ENCODE results near the gene CLIC4. TPM values are rescaled to one million over a fixed set of nuclear protein-coding genes. Genes with fewer than 3 reads are reported as not detected.
"Not testable (repeated sequence)": the region's sequence is repeated elsewhere in the genome, so short reads cannot be mapped to it uniquely, and the experiment has no call there.

Gene CLIC4
- total RNA-seq, 1 experiment from 2014 or later, result 218 TPM

DNA sequence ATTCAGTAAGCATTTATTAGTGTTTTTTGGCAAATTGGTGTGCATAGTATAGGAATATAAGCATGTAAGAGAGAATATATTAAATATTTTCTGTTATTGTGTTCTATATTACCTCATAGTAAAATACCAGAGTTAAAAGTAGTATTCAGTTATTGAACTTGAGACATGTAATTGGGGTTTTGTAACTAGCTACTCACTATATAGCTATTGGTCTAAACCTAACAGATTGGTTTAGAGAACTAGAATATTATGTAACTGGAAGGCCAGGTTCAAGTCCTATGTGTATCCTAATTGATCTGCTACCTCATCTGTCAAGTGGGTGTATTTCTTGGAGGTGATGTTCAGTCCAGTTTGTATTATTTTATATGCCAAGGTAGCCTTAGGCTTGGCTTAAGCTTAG lies 26.3 kb downstream of the CLIC4 start:
- no peak for DNase-seq (ENCODE audit: low spot score)

DNA sequence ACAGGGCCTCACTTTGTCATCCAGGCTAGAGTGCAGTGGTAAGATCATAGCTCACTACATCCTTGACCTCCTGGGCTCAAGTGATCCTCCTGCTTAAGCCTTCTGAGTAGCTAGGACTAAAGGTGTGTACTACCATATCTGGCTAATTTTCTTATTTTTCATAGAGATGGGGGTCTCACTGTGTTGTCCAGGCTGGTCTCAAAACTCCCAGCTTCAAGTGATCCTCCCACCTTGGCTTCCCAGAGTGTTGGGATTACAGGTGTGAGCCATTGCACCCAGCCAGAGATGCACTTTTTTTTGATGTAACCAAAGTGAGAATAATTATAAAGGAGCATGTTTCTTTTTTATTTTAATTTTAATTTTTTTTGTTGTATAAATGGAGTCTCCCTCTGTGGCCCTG lies 28.4 kb downstream of the CLIC4 start:
- DNase-seq (ENCODE audit: low spot score), result no peak

DNA sequence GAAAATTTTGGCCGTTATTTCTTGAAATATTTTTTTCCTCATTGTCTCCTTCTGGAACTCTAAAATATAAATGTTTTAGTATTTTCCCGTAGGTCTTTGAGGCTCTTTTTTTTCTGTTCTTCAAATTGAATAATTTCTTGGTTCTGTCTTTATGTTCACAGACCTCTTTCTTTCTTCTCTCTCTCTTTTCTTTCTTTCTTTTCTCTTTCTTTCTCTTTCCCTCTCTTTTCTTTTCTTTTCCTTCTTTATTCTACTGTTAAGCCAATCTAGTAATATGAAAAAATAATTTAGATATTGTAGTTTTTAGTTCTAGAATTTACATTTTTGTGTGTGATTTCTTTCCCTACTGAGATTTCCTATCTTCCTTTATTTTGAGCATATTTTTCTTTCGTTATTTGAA lies 30.1 kb downstream of the CLIC4 start:
- no peak for DNase-seq (ENCODE audit: low spot score)

DNA sequence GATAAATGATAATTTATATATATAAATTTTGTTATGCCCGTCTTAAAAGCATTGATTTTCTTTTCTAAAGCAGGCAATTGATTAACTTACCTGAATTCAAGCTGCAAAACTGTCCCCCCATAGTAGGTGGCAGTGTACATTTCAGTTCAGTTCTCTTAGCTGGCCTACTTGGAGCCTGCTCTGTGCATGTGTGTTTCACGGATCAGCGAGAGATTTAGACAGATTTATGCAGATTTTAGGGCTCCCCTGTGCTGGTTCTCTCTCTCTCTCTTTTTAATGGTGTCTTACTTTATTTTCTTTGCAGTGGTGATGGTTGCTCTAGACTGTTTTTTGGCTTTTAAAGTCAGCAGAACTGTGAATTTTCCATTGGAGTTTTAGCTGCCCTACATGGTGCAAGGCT lies 30.7 kb downstream of the CLIC4 start:
- DNase-seq (ENCODE audit: low spot score), result no peak

DNA sequence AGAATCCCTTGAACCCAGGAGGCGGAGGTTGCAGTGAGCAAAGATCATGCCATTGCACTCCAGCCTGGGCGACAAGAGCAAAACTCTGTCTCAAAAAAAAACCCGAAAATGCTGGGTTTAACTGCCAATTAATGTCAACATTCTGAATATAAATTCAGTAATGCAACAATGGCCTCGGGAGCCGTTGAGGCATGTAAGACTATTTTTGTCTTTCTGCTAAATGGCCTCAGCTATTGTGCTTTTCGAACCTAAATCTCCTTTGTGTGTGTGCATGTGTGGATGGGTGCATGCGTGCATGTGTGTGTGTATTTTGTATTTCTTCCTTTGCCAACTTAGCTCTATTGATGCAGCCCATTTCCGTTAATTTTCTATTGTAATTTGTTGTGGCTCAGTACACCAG lies 31.6 kb downstream of the CLIC4 start:
- DNase-seq (ENCODE audit: low spot score), result no peak

DNA sequence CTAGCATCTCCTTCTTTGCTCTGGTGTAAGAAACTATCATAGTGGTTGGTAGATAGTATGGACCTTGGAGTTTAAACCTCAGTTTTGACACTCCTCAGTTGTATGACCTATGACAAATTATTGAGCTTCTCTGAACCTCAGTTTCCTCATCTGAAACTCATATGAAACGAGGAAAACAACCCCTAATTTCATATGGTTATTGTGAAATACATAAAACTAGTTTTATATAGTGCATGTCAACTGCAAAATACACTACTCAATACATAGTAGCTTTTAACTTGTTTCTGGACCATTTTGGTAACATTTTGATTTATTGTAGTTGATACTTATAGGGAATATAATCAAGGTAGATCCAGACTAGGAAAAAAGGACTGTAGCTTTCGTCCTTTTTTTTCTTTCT lies 32.9 kb downstream of the CLIC4 start:
- no peak for DNase-seq (ENCODE audit: low spot score)

DNA sequence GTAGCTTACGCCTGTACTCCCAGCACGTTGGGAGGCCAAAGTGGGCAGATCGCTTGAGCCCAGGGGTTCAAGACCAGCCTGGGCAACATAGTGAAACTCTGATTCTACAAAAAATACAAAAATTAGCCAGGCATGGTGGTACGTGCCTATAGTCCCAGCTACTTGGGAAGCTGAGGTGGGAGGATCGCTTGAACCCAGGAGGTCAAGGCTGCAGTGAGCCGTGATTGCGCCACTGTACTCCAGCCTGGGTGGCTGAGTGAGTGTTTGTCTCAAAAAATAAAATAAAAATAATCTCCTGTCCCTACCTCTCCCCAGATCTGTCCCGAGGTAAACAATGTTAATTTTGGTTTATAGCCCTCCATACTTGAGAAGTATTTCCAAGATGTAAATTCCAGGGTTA lies 34.0 kb downstream of the CLIC4 start:
- DNase-seq (ENCODE audit: low spot score), result not testable (repeated sequence)

DNA sequence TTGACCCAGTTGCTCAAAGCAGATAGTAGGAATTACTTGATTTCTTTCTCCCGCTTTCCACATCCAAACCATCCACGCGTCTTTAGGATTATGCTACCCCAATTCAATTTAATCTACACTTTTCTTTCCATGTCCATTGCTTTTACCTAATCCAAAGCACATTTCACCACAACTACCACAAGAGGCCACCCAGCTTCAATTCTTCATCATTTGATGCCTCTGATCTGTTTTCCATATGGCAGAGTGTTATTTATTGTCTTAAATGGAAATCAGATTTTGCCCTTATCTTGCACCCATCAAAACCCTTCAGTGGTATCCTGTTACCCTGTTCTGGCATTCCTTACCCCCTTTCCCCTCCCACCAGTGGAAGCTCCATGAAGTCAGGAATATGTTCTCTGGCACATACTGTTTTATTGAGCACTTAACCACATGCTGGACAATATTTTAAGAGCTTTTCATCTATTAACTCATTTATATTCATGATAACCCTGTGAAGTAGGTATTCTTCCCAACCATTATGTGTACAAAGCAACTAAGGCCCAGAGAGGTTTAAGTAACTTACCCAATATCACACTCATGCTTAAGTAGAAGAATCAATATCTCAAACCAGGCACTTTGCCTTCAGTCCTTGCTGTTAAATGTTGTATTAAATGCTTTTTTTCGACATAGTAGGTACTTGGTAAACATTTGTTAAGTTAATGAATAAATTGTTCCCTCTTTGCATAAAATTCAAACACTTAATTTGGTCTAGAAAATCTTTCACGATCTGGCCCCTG lies 34.6 kb downstream of the CLIC4 start:
- no peak for DNase-seq (ENCODE audit: low spot score)

DNA sequence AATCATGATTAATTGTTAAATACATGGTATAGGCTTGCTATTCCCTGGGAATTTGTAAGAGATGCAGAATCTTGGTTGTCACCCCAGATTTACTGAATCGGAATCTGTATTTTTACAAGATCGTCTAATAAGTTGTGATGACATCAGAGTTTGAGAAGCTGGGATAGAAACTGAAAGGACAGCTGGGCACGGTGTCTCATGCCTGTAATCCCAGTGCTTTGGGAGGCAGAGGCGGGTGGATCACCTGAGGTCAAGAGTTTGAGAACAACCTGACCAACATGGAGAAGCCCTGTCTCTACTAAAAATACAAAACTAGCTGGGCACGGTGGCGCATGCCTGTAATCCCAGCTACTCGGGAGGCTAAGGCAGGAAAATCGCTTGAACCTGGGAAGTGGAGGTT lies 35.4 kb downstream of the CLIC4 start:
- DNase-seq (ENCODE audit: low spot score), result not testable (repeated sequence)

DNA sequence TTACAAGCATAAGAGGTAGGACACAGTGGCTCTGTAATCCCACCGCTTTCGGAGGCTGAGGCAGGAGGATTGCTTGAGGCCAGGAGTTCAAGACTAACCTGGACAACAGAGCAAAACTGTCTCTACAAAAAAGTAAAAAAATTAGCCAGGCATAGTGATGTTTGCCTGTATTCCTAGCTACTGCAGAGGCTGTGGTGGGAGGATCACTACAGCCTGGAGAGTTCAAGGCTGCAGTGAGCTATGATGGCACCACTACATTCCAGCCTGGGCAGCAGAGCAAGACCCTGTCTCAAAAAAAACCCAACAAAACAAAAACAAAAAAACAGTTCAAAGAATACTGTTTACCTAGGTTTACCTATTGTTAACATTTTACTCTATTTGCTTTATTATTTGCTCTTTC lies 37.4 kb downstream of the CLIC4 start:
- no peak for DNase-seq (ENCODE audit: low spot score)

DNA sequence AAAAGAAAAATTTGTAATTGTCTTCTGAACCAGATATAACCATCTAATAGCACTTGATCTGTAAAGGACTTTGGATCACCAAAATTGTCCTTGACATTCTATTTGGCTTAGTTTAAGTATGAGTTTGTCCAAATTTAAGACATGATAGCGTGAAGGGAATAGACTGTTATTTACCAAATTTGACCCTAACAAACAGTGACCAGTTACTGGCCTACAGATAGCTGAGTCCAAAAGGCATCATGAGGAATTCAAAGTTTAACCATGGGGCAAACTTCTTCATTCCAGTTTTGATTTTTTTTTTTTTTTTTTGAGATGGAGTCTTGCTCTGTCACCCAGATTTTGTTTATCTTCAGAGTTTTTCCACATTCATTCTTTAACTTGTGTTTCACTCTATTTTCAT lies 38.5 kb downstream of the CLIC4 start:
- DNase-seq (ENCODE audit: low spot score), result no peak

DNA sequence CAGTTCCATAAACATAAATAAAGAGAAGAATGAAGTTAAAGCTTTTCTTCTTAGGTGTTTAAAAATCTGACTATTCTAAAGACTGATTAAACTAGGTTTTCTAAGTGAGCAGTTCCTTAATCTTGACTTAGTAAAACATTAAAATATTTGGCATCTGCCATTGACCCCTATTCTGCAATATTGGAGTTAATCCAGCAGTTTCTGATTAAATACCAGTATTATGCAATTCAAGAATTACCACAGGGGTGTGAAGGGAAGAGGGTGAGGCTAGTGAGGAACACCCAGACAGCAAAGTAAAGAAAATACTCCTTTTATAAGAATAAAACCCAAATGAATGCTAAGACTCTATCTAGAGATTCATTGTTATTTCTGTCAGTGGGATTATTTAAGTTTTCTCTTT lies 40.9 kb downstream of the CLIC4 start:
- no peak for DNase-seq (ENCODE audit: low spot score)

DNA sequence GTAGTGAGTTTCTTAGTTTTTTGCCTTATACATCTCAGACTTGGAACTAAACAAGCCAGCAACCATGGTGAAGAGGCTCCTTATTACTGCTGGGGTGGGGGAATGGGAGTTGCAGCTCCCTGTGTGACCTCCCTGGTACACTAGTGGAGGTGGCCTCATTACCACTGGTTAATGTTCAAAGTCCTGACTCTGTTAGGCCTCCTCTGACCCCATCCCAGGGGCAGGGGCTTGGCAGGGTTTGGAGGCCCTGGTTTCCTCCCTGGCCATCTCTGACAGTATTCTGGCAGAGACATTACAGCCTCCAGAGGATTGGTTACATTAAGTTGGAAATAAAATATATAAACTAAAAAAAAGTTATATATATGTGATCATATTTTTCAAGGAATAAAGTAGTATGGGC lies 45.2 kb downstream of the CLIC4 start:
- no peak for DNase-seq (ENCODE audit: low spot score)

DNA sequence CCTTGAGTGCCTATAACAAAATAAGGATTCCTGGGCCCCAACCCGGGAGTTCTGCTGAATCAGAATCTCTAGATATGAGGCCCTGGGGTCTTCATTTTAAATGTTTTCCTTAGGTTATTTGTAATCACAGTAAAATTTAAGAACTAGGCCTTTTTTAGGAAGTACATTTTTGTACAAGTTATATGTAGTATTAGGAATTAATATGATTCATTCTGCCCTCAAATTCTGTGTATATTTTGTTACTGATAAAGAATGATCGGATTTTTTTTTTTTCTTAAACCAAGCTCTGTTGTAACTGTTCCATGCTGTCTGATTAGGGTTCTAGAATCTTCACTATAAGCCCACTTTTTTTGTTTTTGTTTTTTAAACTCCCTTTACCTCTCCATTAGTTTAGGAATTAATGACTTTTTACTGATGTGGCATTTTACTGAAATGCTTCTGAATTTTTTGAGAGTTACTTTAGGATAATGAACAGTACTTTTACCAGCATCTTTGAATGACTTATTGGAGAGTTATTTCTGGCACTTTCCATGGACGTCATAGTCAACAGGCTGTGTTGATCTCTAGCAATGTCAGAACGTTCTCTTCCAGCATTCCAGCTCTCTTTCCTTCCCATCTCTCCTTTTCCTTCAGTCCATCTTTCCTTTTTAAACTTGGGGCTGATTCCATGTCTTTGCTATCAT lies 48.3 kb downstream of the CLIC4 start:
- DNase-seq (ENCODE audit: low spot score), result peak; percentile 11

DNA sequence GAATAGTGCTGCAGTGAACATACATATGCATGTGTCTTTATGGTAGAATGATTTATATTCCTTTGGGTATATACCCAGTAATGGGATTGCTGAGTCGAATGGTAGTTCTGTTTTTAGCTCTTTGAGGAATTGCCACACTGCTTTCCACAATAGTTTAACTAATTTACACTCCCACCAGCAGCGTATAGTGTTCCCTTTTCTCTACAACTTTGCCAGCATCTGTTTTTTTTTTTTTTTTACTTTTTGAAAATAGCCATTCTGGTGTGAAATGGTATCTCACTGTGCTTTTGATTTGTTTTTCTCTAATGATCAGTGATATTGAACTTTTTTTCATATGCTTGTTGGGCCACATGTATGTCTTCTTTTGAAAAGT lies 48.9 kb downstream of the CLIC4 start:
- DNase-seq (ENCODE audit: low spot score), result not testable (repeated sequence)

DNA sequence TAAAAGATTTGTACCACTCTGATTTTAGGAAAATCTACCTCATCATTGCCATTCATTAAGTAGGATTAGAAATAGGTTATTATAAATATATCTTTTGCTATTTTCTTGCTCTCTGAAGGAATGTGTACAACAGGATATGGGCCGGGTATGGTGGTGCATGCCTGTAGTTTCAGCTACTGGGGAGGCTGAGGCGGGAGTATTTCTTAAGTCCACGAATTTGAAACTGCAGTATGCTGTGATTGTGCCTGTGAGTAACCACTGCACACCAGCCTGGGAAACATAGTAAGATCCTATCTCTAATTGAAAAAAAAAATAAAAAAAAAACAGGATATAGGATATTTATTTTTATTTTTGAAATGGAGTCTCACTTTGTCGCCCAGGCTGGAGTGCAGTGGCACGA lies 50.0 kb downstream of the CLIC4 start:
- DNase-seq (ENCODE audit: low spot score), result no peak

DNA sequence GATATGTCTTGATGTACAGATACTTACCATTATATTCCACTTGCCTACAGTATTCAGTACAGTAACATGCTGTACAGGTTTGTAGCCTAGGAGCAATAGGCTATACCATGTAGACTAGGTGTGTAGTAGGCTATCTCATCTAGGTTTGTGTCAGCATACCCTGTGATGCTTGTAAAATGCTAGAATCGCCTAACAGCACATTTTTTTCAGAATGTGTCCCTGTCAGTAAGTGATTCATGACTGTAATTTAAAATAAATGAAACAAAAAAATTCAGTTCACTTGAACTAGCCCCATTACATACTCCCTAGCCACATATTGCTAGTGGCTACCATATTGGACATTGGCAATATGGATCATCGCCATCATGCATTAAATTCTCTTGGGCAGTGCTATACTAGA lies 51.3 kb downstream of the CLIC4 start:
- no peak for DNase-seq (ENCODE audit: low spot score)

DNA sequence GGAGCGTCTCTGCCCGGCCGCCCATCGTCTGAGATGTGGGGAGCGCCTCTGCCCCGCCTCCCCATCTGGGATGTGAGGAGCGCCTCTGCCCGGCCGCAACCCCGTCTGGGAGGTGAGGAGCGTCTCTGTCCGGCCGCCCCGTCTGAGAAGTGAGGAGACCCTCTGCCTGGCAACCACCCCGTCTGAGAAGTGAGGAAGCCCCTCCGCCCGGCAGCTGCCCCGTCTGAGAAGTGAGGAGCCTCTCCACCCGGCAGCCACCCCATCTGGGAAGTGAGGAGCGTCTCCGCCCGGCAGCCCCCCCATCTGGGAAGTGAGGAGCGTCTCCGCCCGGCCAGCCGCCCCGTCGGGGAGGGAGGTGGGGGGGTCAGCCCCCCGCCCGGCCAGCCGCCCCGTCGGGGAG lies 54.0 kb downstream of the CLIC4 start:
- not testable (repeated sequence) for DNase-seq (ENCODE audit: low spot score)

DNA sequence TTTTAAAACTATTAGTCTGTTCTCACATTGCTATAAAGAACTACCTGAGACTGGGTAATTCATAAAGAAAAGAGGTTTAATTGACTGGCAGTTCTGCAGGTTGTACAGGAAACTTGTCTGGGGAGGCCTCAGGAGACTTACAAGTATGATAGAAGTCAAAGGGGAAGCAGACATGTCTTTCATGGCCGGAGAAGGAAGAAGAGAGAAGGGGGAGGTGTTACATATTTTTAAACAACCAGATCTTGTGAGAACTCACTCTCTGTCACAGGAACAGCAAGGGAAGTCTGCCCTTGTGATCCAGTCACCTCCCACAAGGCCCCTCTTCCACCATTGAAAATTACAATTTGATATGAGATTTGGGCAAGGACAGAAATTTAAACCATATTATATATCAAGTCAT lies 55.9 kb downstream of the CLIC4 start:
- DNase-seq (ENCODE audit: low spot score), result no peak

DNA sequence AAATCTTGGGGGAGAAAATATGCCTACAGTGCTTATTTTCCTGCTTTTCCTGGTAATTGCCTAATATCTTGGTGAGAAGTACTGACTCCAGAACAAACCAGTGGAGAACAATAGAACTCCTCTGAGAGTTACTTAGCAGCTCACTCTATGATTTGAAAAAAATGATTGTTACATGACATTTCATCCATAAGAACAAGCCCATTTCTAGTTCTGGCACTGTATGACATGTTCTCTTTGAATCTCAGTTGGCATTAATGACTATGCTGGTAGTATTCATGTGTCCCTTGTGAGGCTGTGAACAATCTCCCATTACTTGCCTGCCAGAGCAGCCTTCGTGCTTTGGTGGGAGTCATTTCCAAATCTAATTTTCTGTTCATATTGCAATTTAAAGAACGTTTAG lies 58.0 kb downstream of the CLIC4 start:
- no peak for DNase-seq (ENCODE audit: low spot score)

DNA sequence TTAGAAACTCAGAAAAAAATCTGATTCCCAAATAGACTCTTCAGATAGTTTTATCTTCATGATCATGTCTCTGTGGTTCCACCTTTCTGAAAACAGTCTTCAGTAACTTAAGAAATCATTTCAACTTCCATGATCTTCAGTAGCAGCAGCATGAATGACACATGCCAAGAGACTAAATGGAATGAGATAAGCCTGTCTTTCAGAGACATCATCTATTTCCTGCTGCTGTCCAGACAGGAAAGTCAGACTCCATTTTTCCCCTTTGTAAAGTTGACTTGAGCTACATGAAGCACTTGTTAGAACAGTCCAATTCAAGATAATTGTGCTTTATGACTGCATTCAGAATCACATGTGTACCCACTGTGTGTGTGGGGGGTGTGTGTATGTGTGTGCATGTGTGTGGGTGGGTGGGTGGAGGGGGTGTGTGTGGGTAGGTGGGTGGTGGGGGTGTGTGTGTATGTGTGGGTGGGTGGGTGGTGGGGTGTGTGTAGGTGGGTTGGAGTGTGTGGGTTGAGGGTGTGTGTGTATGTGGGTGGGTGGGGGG lies 58.8 kb downstream of the CLIC4 start:
- no peak for DNase-seq (ENCODE audit: low spot score)

DNA sequence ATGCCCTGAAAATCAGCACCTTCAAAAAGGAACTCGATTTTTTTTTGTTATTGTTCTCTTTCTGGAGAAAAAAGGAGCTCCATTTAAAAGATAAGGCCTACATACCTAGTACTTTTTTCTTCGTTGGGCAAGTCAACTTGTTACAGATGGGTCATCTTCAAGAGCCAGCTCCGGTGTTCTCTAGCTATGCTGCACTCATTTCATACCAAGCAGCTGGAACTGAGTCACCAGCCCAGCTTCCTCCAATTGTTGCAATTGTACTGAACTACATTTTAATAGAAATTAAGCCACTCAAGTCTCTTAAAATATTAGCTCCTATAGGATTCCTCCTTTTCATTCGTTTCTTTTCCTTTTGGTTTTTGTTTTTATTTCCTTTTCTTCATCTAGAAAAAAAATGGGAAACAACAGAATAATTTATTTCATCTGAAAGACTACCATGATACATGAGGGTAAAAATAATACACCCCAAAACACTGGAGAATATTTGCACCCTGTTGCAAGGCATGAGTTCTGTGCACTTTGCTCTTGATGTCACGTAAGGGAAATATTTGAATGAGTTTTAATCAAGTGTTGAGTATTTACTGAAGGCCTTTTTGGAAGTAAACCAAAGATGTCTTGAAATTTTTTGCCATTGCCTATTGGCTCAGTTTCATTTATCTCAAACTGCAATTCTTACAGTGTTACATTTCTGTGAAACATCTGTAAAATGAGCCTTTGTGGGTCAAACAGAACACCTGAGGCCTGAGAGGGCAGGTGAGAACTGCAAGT lies 60.5 kb downstream of the CLIC4 start:
- peak; percentile 22 for DNase-seq (ENCODE audit: low spot score)

DNA sequence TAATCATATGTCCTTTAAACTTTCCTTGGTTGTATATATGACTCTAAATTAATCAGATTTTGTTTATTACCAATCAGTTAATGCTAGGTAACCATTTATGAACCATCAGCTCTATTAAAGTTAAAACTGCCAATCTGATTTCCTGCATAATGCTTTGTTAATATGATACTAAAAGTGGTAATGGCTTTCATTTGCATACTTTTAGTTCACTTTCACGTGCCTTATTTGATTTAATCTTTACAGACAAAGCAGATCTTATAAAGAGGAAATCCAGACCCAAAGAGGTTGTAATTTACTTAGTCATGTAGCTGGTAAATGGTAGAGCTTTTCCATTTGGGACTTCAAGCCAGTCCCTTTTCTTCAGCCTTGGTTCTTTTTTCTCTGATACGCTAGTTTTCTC lies 61.3 kb downstream of the CLIC4 start:
- DNase-seq (ENCODE audit: low spot score), result no peak
